NK-92 (cell line): ENCODE measurements around the gene IL24.

ENCODE experiments used
- DNase-seq: peaks from one replicate; lab custom pipeline; 2025; ENCODE audit not compliant: unreplicated experiment; lab: John Stamatoyannopoulos, UW

IL24 gene

DNA sequence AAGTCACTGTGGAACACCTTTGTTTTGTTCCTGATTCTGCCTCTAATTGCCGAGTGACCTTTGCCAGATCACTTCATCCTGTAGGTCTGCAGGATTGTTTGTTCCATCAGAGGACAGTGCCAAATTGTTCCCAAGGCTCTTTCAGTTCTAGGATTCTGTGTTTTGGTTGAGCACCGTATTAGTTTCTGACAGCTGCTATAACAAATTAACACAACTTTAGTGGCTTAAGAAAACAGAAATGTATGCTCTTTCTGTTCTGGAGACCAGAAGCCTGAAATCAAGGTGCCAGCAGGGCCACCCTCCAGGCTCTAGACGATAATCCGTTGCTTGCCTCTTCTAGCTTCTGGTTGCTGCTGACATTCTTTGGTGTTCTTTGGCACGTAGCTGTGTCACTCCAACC is 52.4 kb downstream of the IL24 start:
- no peak for DNase-seq

DNA sequence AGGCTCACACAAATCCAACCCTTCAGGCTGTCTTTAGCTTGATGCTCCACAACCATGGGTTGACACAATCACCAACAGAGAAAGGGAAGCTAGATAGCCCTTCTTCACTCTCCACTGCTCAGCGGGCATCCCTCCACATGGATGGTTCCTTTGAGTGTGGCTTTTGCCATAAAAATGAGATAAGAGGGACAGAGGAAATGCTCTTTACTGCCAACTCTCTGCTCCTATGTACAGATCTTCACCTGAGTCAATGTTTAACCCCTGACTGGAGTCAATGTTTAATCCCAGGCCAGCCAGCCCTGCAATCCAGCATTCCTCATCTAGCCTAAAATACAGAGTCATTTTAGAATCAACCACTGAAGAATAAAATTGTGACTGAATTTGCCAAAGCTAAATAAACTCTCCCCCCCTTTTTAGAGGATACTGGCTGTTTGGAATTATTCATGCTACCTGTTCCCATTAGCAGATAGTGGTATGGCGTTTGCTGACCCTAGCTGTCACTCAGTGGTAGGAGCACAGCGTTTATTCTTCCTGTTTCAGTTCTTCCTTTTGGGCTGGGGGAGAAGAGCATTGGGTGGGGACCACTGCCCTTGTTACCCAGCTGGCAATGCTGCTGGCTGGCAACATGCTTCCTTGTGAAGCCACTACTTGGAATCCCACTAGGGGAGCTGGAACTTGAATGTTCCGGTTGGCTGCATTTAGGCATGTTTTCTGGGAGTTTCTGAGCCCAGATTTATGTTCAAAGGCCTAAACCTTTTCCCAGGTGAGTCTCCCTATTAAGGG is 54.3 kb downstream of the IL24 start:
- no peak for DNase-seq

DNA sequence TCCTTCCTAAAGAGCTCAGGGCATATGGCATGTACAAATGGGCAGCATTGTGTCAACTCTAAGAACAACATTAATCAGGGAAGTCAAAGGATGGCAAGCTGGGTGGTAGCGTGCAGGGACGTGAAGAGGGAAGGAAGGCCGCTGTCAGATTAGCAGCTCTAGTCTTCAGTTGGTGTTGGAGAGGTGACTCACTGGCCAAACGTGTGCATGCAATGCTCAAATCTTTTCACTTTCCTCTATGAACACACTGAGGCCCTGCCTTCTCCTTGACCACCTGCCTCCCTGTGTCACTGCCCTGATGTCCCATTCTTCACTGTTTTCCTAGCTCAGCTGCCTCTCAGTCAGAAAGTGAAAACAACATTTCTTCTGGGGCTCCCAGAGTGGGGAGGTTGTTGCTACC is 54.9 kb downstream of the IL24 start:
- no peak for DNase-seq

DNA sequence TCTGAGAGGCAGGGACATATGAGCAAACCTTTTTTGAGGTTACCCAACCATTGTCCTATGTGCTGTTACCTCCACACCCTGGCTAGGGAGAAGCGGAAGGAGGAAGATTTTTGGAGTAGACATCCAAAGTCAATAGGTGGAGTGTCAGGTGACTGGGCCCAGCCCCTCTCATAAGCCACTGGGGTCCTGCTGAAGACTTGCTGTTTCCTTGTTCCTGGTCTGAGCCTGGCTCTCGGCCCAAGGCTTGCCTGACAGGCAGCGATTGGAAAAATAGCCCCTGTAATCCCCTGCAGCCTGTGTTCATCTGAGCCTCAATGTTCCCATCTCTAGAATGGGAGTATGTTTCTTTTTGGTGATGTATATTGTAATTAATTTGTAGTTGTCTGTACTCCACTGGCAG is 55.9 kb downstream of the IL24 start:
- no peak for DNase-seq

DNA sequence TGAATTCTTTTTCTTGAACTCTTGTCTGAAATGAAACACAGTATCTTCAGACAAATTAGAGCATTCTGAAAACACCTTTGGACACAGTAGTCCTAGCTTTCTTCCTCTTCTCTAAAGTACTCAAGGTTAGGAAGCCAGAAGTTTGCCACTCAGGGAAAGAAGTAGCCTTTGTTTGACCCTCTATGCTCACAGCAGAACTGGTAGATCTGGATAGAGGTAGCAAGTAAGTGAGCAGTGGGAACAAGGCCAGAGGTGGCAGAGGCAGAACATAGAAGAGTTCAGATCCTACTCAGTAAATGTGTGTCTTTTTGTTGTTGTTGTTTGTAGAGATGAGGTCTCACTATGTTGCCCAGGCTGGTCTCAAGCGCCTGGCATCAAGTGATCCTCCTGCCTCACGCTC is 56.4 kb downstream of the IL24 start:
- no peak for DNase-seq
